GM19463 (cell line): Measurements from ENCODE around the gene LMF1.

Experiments
- ATAC-seq: cut with Tn5 transposase; IDR thresholded peaks from one replicate; pipeline ENCODE4 v1.9.1; 2021; ENCODE audit warnings: mild to moderate bottlenecking, moderate library complexity; ENCODE audit not compliant: unreplicated experiment

LMF1 gene

GRCh38 chr16:819336-820043 is 151.3 kb downstream of the LMF1 start:
- no peak for ATAC-seq

GRCh38 chr16:818592-818991 is 152.2 kb downstream of the LMF1 start:
- no peak for ATAC-seq

GRCh38 chr16:818132-818531 is 152.7 kb downstream of the LMF1 start:
- ATAC-seq = no peak

- no peak for ATAC-seq
Measured at GRCh38 chr16:817001-817906, 153.5 kb downstream of the LMF1 start.

- ATAC-seq = no peak
Measured at GRCh38 chr16:815861-816260, 154.9 kb downstream of the LMF1 start.

- ATAC-seq = no peak
Measured at GRCh38 chr16:814974-815373, 155.8 kb downstream of the LMF1 start.

GRCh38 chr16:813916-814412 is 156.8 kb downstream of the LMF1 start:
- ATAC-seq = no peak

GRCh38 chr16:813204-813915 is 157.4 kb downstream of the LMF1 start:
- ATAC-seq = no peak

- no peak for ATAC-seq
Measured at GRCh38 chr16:808085-808386, 162.7 kb downstream of the LMF1 start.

GRCh38 chr16:807347-808084 is 163.3 kb downstream of the LMF1 start:
- peak; percentile 99 for ATAC-seq

GRCh38 chr16:805474-805873 is 165.3 kb downstream of the LMF1 start:
- ATAC-seq = no peak

- no peak for ATAC-seq
Measured at GRCh38 chr16:804193-805048, 166.4 kb downstream of the LMF1 start.

- ATAC-seq = no peak
Measured at GRCh38 chr16:803754-804080, 167.1 kb downstream of the LMF1 start.
